Adrenal gland (tissue), 5 donors: Measurements from ENCODE around the gene CYP2C18.
"Not testable (repeated sequence)": the region's sequence is repeated elsewhere in the genome, so short reads cannot be mapped to it uniquely, and the experiment has no call there.

Experiments
- POLR2A ChIP-seq, 2 donors: fragments of 450-650 bp; IDR thresholded peaks; one replicate each; pipeline ENCODE4 v1.6.1; 2017; ENCODE audit warnings: antibody characterized with exemption in 2 of 2, mild to moderate bottlenecking in 2 of 2, moderate library complexity in 1 of 2
- TF ChIP-seq, protein P1 (sequence below), 6 experiments: fragments of 450-650 bp in 4 of 6; fragments of 200-600 bp in 2 of 6; sonication (generic) in 1 of 6; IDR thresholded peaks; 1 replicate in 5 of 6; 2 replicates in 1 of 6; pipeline versions ENCODE4 v1.5.1 to v1.8.0; 2016 to 2021; ENCODE audit warnings: antibody characterized with exemption in 6 of 6, mild to moderate bottlenecking in 2 of 6, moderate library complexity in 1 of 6
- donor health status: DM: no; HTN: no; CAD: no.

DNA sequence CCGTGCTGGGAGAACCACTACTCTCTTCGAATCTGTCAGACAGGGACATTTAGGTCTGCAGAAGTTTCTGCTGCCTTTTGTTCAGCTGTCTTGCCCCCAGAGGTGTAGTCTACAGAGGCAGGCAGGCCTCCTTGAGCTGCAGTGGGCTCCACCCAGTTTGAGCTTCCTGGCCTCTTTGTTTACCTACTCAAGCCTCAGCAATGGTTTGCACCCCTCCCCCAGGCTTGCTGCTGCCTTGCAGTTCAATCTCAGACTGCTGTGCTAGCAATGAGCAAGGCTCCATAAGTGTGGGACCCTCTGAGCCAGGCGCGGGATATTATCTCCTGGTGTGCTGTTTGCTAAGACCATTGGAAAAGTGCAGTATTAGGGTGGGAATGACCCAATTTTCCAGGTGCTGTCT is 20.5 kb upstream of the CYP2C18 start:
- TF ChIP-seq, protein P1, sequence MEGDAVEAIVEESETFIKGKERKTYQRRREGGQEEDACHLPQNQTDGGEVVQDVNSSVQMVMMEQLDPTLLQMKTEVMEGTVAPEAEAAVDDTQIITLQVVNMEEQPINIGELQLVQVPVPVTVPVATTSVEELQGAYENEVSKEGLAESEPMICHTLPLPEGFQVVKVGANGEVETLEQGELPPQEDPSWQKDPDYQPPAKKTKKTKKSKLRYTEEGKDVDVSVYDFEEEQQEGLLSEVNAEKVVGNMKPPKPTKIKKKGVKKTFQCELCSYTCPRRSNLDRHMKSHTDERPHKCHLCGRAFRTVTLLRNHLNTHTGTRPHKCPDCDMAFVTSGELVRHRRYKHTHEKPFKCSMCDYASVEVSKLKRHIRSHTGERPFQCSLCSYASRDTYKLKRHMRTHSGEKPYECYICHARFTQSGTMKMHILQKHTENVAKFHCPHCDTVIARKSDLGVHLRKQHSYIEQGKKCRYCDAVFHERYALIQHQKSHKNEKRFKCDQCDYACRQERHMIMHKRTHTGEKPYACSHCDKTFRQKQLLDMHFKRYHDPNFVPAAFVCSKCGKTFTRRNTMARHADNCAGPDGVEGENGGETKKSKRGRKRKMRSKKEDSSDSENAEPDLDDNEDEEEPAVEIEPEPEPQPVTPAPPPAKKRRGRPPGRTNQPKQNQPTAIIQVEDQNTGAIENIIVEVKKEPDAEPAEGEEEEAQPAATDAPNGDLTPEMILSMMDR (IDR thresholded peaks at IDR 0.05) = not testable (repeated sequence)
- TF ChIP-seq POLR2A (IDR thresholded peaks at IDR 0.05) = not testable (repeated sequence)
